Activated naive CD4-positive, alpha-beta T cell treated with anti-CD3 and anti-CD28 coated beads, Interleukin-2, amount 50 U/mL, for 72 hours (primary cell): ENCODE results near the gene OVAAL. TPM values are rescaled to one million over a fixed set of nuclear protein-coding genes. Genes with fewer than 3 reads are reported as not detected.

Experiments used
- ATAC-seq, 2 donors: fragments of 150-1000 bp; cut with Tn5 transposase; 2 replicates each; pipeline ENCODE4 v1.10.0; 2021; ENCODE audit warnings: mild to moderate bottlenecking in 2 of 2, moderate library complexity in 2 of 2
- DNase-seq, 2 donors: peaks; one replicate each; pipeline ENCODE4 v3.0.0; 2021 to 2022; ENCODE audit warnings: low spot score in 2 of 2
- H3K27ac Mint-ChIP-seq, 2 donors: one replicate each; pipeline ENCODE4 v1.8.0; 2022; ENCODE audit warnings: mild to moderate bottlenecking in 2 of 2, mixed read lengths in 2 of 2
- H3K36me3 Mint-ChIP-seq, 2 donors: one replicate each; pipeline ENCODE4 v1.8.0; 2022; ENCODE audit warnings: mixed read lengths in 2 of 2
- H3K9me3 Mint-ChIP-seq, 2 donors: one replicate each; pipeline ENCODE4 v1.8.0; 2022; ENCODE audit warnings: mixed read lengths in 2 of 2
- total RNA-seq, 2 donors: library from RNA; stranded (reverse); gene quantifications; one replicate each; pipeline ENCODE4 v1.2.3, GENCODE V29; 2022

OVAAL gene
- total RNA-seq, 2 donors from 2014 or later = not detected

- H3K36me3 Mint-ChIP-seq = no peaks in the 10 kb centered on the region
- ATAC-seq (no peak), DNase-seq (no peak)
- no peak overlapping the region for H3K27ac Mint-ChIP-seq
- H3K9me3 Mint-ChIP-seq = peaks cover 0 to 10% of the 10 kb centered on the region in 2 donors
Measured at GRCh38 chr1:180560868-180561600, 2.3 kb downstream of the OVAAL start.

DNA sequence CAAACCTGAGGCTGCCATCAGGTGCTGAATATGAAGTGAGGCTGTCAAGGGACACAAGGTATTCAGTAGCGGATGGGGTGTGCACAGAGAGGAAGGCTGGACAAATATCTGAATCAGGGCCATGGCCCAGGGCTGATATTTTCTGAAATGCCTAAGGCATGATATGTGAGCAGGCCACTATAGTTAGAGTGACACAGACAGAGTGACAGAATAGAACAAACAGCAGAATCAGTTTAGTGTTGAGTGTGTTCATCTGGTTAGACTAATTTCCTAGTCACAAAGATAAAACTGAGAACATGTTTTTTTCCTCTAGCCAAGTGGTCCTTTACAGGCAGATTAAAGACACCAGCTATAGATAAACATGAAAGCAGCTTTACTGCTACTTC lies 3.9 kb downstream of the OVAAL start:
- ATAC-seq (no peak), DNase-seq (no peak)
- no peak overlapping the region for H3K27ac Mint-ChIP-seq
- no peaks in the 10 kb centered on the region for H3K36me3 Mint-ChIP-seq
- H3K9me3 Mint-ChIP-seq = peaks cover 0 to 10% of the 10 kb centered on the region in 2 donors

GRCh38 chr1:180563026-180563827 lies 4.5 kb downstream of the OVAAL start:
- Mint-ChIP-seq H3K27ac (no peak overlapping the region), H3K36me3 (no peaks in the 10 kb centered on the region), H3K9me3 (peaks cover 0 to 10% of the 10 kb centered on the region in 2 donors)
- DNase-seq = no peak
- ATAC-seq = no peak

DNA sequence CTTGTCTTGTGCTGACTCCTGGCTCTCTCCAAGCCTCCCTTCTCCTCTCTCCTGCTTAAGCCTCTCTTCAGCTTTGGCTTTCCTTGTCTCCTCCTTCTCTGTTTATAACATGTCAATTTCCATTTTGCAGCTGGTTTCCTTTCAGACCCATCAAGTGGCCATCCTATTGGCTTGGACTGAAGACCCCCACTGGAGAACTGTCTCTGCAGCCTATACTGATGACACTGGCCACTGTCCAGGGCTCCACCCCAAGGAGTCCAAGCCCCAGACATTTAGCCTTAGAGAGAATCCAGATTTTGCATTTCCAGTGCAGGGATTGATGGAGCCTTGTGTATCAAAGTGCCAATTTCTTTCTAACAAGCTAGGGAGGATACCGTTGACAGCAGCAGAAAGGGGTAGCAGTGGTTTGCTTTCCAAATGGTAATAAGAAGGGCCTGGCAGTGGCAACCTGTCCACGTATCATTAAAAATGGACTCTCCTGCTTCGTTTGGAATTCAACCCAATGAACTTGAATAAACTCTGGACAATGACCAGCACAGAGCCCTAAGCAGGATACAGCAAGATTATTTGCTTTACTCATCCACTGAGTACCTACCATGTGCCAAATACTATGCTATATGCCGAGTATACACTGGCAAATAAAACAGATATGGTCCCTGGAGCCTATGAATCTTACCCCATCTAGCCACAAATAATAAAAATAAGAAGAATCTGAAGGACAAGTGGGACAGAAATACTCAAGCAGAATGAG lies 6.5 kb downstream of the OVAAL start:
- peaks cover 0 to under 1% of the 10 kb centered on the region in 2 donors for H3K36me3 Mint-ChIP-seq
- ATAC-seq (no peak), DNase-seq (no peak)
- no peak overlapping the region for H3K27ac Mint-ChIP-seq
- H3K9me3 Mint-ChIP-seq = peaks cover 0 to 10% of the 10 kb centered on the region in 2 donors

GRCh38 chr1:180566026-180566425 lies 7.3 kb downstream of the OVAAL start:
- no peak for ATAC-seq
- Mint-ChIP-seq H3K27ac (no peak overlapping the region), H3K9me3 (peaks cover 0 to 14% of the 10 kb centered on the region in 2 donors), H3K36me3 (peaks cover 0 to 8% of the 10 kb centered on the region in 2 donors)
- DNase-seq = no peak

GRCh38 chr1:180566495-180566894 lies 7.7 kb downstream of the OVAAL start:
- H3K36me3 Mint-ChIP-seq = peaks cover 0 to 13% of the 10 kb centered on the region in 2 donors
- no peak for ATAC-seq
- no peak overlapping the region for H3K27ac Mint-ChIP-seq
- H3K9me3 Mint-ChIP-seq = peaks cover 0 to 14% of the 10 kb centered on the region in 2 donors
- DNase-seq = no peak

- Mint-ChIP-seq H3K9me3 (peaks cover 8 to 14% of the 10 kb centered on the region in 2 donors), H3K36me3 (peaks cover 0 to 18% of the 10 kb centered on the region in 2 donors), H3K27ac (no peak overlapping the region)
- ATAC-seq = no peak
- DNase-seq = no peak
Measured at GRCh38 chr1:180567654-180568053, 8.9 kb downstream of the OVAAL start.

DNA sequence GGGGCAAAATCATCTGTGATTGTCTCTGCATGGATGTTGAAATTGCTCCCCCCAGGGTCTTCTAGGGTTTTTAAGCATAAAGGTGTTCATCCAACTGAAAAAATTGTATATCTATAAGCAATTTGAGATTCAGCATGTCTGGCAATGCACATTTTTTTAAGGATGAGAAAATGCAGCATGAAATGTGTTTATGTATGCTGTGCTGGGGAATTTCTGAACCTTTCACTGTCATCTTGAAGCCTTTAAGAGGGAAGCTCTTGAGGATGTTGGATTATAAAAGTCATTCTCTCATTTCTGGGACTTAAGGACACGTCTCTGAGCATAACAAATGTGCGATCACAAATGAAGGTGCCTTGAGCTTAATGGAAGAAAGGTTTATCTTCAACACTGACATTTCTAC lies 9.4 kb downstream of the OVAAL start:
- ATAC-seq (no peak), DNase-seq (no peak)
- peaks cover 0 to 18% of the 10 kb centered on the region in 2 donors for H3K36me3 Mint-ChIP-seq
- no peak overlapping the region for H3K27ac Mint-ChIP-seq
- H3K9me3 Mint-ChIP-seq = peaks cover 8 to 12% of the 10 kb centered on the region in 2 donors

DNA sequence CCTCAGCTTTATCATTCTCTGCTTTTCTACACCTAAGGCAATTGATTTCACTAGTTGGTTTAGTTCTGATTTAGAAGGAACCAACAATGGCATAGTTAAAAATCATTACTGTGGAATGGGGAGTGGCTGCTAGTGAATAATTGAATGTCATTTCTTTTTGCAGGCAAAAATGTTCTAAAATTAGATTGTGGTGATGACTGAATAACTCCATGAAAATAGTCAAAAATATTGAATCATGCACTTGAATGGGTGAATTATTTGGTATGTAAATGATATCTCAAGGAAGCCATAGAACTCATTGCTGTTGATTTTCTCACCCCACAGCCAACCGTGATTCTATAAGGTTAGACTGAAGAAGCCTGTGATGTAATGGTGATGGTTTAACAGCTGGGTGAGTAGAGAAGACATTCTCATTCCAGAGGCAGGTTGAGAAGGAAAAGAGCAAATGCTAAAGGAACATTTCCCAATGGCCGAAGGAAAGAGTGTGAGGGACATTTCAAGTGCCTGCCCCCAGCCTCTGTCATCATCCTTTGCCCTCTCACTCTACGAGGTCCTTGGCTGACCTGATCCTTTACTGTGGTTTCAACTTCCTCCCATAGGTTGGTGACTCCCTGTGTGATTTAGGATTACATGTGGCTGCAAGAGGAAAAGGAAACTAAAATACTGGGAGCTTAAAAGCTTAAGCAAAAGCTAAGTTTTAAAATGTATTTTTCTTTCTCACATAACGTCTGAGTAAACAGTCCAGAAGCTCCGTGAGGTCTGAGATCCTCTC lies 12.5 kb downstream of the OVAAL start:
- Mint-ChIP-seq H3K9me3 (peaks cover 5 to 8% of the 10 kb centered on the region in 2 donors), H3K27ac (peak overlapping the region; percentile 52 to 94), H3K36me3 (peaks cover 0 to 18% of the 10 kb centered on the region in 2 donors)
- ATAC-seq (peak in 1 of 2 donors; percentile 37), DNase-seq (no peak)

GRCh38 chr1:180571832-180572636 lies 13.3 kb downstream of the OVAAL start:
- Mint-ChIP-seq H3K27ac (peak overlapping the region; percentile 52 to 94), H3K9me3 (peaks cover 5 to 8% of the 10 kb centered on the region in 2 donors), H3K36me3 (peaks cover 0 to 18% of the 10 kb centered on the region in 2 donors)
- peak in 1 of 2 donors; percentile 52 for DNase-seq
- peak; percentile 93 to 95 for ATAC-seq

- Mint-ChIP-seq H3K36me3 (peaks cover 0 to 18% of the 10 kb centered on the region in 2 donors), H3K27ac (peak overlapping the region; percentile 4 to 52), H3K9me3 (peaks cover 5 to 8% of the 10 kb centered on the region in 2 donors)
- DNase-seq = no peak
- no peak for ATAC-seq
Measured at GRCh38 chr1:180572760-180573159, 14.0 kb downstream of the OVAAL start.

GRCh38 chr1:180574031-180574713 lies 15.4 kb downstream of the OVAAL start:
- H3K36me3 Mint-ChIP-seq = peaks cover 0 to 18% of the 10 kb centered on the region in 2 donors
- peaks cover 5 to 8% of the 10 kb centered on the region in 2 donors for H3K9me3 Mint-ChIP-seq
- DNase-seq (no peak), ATAC-seq (no peak)
- no peak overlapping the region for H3K27ac Mint-ChIP-seq

DNA sequence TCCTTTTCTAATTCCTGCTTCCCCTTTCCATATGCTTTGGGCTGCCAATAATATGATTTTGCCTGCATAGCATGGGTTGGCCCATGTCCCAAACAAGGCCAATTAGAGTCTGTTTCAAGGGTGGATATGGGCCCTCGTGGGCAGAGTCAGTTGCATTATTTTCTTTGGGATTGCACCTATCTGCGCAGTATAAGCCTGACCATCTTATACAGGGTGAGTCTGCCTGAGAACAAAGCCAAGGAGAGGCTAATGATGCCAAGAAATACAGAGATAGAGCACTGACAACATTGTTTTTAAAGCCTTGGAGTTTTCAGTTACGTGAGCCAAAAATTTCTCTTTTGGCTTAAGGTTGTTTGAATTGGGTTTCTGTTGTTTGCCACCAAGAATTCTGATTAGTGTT lies 18.6 kb downstream of the OVAAL start:
- Mint-ChIP-seq H3K9me3 (peaks cover 0 to under 1% of the 10 kb centered on the region in 2 donors), H3K36me3 (no peaks in the 10 kb centered on the region), H3K27ac (no peak overlapping the region)
- DNase-seq (no peak), ATAC-seq (no peak)

GRCh38 chr1:180579961-180580611 lies 21.3 kb downstream of the OVAAL start:
- DNase-seq (no peak), ATAC-seq (peak; percentile 61 to 79)
- Mint-ChIP-seq H3K27ac (no peak overlapping the region), H3K36me3 (peaks cover 0 to 6% of the 10 kb centered on the region in 2 donors), H3K9me3 (peaks cover 0 to 5% of the 10 kb centered on the region in 2 donors)
